MM.1S (cell line): ENCODE results near the gene CRYBA4.

Experiments
- CTCF ChIP-seq: fragments of 300-600 bp; sonication (generic); IDR thresholded peaks from 2 replicates; pipeline ENCODE4 v1.5.1; 2016; ENCODE audit warnings: antibody characterized with exemption, low read length, mixed read lengths
- EZH2 ChIP-seq: fragments of 300-600 bp; sonication (generic); optimal IDR thresholded peaks from 2 replicates; pipeline ENCODE3; 2017; ENCODE audit warnings: low read depth, mild to moderate bottlenecking, antibody characterized with exemption, low read length, mixed read lengths

GRCh38 chr22:26620197-26620596 lies 1.6 kb upstream of the CRYBA4 start:
- TF ChIP-seq CTCF (no peak), EZH2 (no peak)
